ENCODE data around the gene BTLA. TPM values are rescaled to one million over a fixed set of nuclear protein-coding genes. Genes with fewer than 3 reads are reported as not detected.

The BTLA gene
- total and polyA plus RNA-seq, 10 of the 15 experiments (the other 5 are each of a cell fraction or from before 2014, with no cell fraction given) = 55.4 to 134 (median 84.2) TPM

GRCh38 chr3:112448939-112449338 is 50.3 kb downstream of the BTLA start:
- ChIA-PET SMC1A (ENCODE audit: uncharacterized antibody, unreplicated experiment) (interaction anchor here (0.7 to 1.7 kb wide), 3 partner anchors 9 to 39 kb away, joined by 4 to 7 read pairs (median 5); no protein-coding TSS in a partner anchor), POLR2A (no interaction called here), RAD21 (ENCODE audit: unreplicated experiment) (no interaction called here), CTCF (interaction anchor here (1.5 kb wide), 1 partner anchor 115 kb away, joined by 3 read pairs; no protein-coding TSS in a partner anchor)
- Histone ChIP-seq H3K4me2 (ENCODE audit: control insufficient read depth, insufficient read depth) (no peak overlapping the region), H3K36me3 (ENCODE audit: control insufficient read depth in 2 of 2, insufficient read depth in 2 of 2, low read length in 1 of 2) (no peaks in the 10 kb centered on the region), H2AFZ (ENCODE audit: control insufficient read depth, low read depth, low read length) (no peak overlapping the region), H3K4me3 (no peak overlapping the region), H3K9me3 (replicated peaks; ENCODE audit: control insufficient read depth, insufficient read depth, low read length) (peaks cover 4% of the 10 kb centered on the region; the same call in 2 of the 3 replicates), H3K27ac (ENCODE audit: control insufficient read depth, insufficient read depth) (no peak overlapping the region), H3K27me3 (replicated peaks in 1 of 2; ENCODE audit: control insufficient read depth in 2 of 2, insufficient read depth in 2 of 2, low read length in 1 of 2) (no peaks in the 10 kb centered on the region), H3K9ac (ENCODE audit: control insufficient read depth, insufficient read depth, low read length) (no peak overlapping the region), H3K79me2 (ENCODE audit: control insufficient read depth, insufficient read depth, low read length) (no peaks in the 10 kb centered on the region), H3K4me1 (ENCODE audit: control insufficient read depth, insufficient read depth, low read length) (no peaks in the 10 kb centered on the region), H4K20me1 (ENCODE audit: control insufficient read depth, insufficient read depth) (no peaks in the 10 kb centered on the region)
- FAIRE-seq (no peak), ATAC-seq (no peak), DNase-seq (ENCODE audit: low read depth, low spot score) (no peak)
- intact Hi-C loops (cut with micrococcal nuclease; ENCODE audit: unreplicated experiment) = no loop called here
- TF ChIP-seq, protein P1, sequence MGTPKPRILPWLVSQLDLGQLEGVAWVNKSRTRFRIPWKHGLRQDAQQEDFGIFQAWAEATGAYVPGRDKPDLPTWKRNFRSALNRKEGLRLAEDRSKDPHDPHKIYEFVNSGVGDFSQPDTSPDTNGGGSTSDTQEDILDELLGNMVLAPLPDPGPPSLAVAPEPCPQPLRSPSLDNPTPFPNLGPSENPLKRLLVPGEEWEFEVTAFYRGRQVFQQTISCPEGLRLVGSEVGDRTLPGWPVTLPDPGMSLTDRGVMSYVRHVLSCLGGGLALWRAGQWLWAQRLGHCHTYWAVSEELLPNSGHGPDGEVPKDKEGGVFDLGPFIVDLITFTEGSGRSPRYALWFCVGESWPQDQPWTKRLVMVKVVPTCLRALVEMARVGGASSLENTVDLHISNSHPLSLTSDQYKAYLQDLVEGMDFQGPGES (IDR thresholded peaks at IDR 0.05) = no peak
- TF ChIP-seq HDAC2 (IDR thresholded peaks at IDR 0.05) (no peak), LARP7 (IDR thresholded peaks at IDR 0.05) (no peak), SIN3A (IDR thresholded peaks at IDR 0.05; ENCODE audit: low read depth, low read length) (no peak), ZSCAN29 (IDR thresholded peaks at IDR 0.05) (no peak), FOXM1 (IDR thresholded peaks at IDR 0.05; ENCODE audit: low read depth, low read length) (no peak), PML (IDR thresholded peaks at IDR 0.05; ENCODE audit: low read length) (no peak), ELK1 (IDR thresholded peaks at IDR 0.05; ENCODE audit: low read depth, low read length) (no peak), ZZZ3 (IDR thresholded peaks at IDR 0.05; ENCODE audit: control insufficient read depth, insufficient read length, low read depth) (no peak), KAT2A (conservative IDR thresholded peaks at IDR 0.05; ENCODE audit: control insufficient read depth, low read depth, low read length) (no peak), TARDBP (IDR thresholded peaks at IDR 0.05; ENCODE audit: borderline replicate concordance) (no peak), RCOR1 (conservative IDR thresholded peaks at IDR 0.05; ENCODE audit: low read depth, low read length) (no peak)
- TF ChIP-seq, protein P2, sequence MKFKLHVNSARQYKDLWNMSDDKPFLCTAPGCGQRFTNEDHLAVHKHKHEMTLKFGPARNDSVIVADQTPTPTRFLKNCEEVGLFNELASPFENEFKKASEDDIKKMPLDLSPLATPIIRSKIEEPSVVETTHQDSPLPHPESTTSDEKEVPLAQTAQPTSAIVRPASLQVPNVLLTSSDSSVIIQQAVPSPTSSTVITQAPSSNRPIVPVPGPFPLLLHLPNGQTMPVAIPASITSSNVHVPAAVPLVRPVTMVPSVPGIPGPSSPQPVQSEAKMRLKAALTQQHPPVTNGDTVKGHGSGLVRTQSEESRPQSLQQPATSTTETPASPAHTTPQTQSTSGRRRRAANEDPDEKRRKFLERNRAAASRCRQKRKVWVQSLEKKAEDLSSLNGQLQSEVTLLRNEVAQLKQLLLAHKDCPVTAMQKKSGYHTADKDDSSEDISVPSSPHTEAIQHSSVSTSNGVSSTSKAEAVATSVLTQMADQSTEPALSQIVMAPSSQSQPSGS (IDR thresholded peaks at IDR 0.05; ENCODE audit: low read length) = no peak
- TF ChIP-seq, protein P3, sequence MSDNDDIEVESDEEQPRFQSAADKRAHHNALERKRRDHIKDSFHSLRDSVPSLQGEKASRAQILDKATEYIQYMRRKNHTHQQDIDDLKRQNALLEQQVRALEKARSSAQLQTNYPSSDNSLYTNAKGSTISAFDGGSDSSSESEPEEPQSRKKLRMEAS (IDR thresholded peaks at IDR 0.05; ENCODE audit: low read depth, low read length) = no peak
- TF ChIP-seq, protein P4, sequence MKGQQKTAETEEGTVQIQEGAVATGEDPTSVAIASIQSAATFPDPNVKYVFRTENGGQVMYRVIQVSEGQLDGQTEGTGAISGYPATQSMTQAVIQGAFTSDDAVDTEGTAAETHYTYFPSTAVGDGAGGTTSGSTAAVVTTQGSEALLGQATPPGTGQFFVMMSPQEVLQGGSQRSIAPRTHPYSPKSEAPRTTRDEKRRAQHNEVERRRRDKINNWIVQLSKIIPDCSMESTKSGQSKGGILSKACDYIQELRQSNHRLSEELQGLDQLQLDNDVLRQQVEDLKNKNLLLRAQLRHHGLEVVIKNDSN (IDR thresholded peaks at IDR 0.05; ENCODE audit: borderline replicate concordance, extremely low read length, insufficient read depth, low read depth, low read length) = no peak
- TF ChIP-seq, protein P5, sequence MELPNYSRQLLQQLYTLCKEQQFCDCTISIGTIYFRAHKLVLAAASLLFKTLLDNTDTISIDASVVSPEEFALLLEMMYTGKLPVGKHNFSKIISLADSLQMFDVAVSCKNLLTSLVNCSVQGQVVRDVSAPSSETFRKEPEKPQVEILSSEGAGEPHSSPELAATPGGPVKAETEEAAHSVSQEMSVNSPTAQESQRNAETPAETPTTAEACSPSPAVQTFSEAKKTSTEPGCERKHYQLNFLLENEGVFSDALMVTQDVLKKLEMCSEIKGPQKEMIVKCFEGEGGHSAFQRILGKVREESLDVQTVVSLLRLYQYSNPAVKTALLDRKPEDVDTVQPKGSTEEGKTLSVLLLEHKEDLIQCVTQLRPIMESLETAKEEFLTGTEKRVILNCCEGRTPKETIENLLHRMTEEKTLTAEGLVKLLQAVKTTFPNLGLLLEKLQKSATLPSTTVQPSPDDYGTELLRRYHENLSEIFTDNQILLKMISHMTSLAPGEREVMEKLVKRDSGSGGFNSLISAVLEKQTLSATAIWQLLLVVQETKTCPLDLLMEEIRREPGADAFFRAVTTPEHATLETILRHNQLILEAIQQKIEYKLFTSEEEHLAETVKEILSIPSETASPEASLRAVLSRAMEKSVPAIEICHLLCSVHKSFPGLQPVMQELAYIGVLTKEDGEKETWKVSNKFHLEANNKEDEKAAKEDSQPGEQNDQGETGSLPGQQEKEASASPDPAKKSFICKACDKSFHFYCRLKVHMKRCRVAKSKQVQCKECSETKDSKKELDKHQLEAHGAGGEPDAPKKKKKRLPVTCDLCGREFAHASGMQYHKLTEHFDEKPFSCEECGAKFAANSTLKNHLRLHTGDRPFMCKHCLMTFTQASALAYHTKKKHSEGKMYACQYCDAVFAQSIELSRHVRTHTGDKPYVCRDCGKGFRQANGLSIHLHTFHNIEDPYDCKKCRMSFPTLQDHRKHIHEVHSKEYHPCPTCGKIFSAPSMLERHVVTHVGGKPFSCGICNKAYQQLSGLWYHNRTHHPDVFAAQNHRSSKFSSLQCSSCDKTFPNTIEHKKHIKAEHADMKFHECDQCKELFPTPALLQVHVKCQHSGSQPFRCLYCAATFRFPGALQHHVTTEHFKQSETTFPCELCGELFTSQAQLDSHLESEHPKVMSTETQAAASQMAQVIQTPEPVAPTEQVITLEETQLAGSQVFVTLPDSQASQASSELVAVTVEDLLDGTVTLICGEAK (IDR thresholded peaks at IDR 0.05; ENCODE audit: borderline replicate concordance) = no peak
- 100% methylated on average over 1 of the region's 1 CpG for WGBS (ENCODE audit: insufficient coverage, insufficient replicate concordance, low lambda C conversion rate, missing lambda C conversion rate)
- BruUV-seq (replicated peaks) = no TSS peak
- in situ Hi-C loops (cut with MboI) = no loop called here
